ENCODE results near the gene MEP1A.

- TF ChIP-seq CTCF (IDR thresholded peaks at IDR 0.05) = no peak
- TF ChIP-seq POLR2AphosphoS5 (IDR thresholded peaks at IDR 0.05) = no peak
Observed at GRCh38 chr6:46745973-46746372, 47.2 kb upstream of the MEP1A start.

Measured in prostate gland (tissue), 2 donors.